ENCODE measurements around the gene CREBZF.
"Not testable (repeated sequence)": the region's sequence is repeated elsewhere in the genome, so short reads cannot be mapped to it uniquely, and the experiment has no call there.

Gene CREBZF

DNA sequence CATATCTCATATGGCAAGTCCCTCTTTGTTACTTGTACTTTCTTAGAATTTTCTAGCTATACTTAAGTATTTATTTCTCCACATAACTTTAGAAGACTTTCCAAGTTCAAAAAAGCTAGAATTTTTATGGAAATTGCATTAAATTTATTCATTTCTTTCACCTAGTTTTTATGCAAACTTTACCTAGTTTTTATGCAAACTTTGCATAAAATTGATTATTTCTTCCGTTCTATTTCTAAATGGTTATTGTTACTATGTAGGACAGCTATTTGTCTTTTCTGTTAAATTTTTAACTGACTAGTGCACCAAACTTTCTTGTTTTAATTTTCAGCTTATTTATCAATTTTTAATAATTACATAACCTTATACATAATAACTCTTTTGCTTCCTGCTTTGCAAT lies 3.2 kb upstream of the CREBZF start:
- no peak for DNase-seq

GRCh38 chr11:85666687-85667086 lies 1.8 kb upstream of the CREBZF start:
- DNase-seq: no peak

DNA sequence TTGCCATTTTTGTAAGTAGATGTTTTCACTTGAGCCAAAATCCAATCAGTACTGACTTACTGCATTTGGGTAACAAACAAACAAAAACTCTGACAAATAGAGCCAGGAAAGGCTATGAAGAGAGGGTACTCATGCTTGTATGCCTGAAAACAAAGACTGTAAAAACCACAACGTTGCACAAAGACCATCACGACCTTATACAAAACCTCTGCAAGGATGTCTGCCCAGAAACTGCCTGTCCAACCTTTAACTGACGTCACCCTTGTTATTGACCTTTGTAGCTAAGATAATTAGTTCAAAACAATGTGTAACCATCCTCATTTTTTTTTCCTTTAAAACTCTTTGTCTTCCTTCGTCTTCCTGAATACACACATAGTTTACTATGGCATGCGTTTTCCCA lies 804 bp upstream of the CREBZF start:
- DNase-seq: no peak

- DNase-seq: peak; percentile 54
Measured at GRCh38 chr11:85663753-85664614, 945 bp downstream of the CREBZF start.

DNA sequence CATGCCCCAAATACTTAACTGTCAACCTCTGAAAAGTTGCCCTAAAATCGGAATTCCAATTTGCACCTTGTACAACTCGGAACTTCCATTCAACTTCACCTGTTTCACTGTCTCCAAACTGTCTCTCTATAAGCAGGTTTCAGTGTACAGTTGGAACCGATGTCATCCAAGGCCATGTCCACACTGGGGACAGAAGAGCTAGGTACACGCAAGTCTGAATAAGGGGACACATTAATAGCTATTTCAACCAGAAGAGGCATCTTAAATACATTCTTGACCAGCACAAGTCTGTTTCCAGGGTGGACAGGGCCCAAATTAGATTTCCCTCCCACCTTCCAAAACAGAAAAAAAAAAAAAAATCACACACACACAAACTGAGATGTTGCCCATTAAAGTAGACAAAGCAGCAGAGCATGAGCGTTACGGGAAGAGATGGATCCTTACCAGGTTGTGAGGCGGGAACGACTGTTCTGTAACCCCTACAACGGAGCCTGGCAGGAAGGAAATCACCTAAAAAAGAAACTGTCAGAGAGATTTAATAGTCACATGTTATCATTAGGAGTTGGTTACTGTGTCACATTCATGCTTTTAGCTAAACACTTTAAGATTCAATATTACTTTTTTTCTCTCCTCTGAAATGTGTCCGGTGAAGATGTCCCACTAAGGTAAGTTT lies 1.7 kb downstream of the CREBZF start:
- DNase-seq: no peak

- DNase-seq: no peak
Measured at GRCh38 chr11:85661972-85662664, 2.8 kb downstream of the CREBZF start.

DNA sequence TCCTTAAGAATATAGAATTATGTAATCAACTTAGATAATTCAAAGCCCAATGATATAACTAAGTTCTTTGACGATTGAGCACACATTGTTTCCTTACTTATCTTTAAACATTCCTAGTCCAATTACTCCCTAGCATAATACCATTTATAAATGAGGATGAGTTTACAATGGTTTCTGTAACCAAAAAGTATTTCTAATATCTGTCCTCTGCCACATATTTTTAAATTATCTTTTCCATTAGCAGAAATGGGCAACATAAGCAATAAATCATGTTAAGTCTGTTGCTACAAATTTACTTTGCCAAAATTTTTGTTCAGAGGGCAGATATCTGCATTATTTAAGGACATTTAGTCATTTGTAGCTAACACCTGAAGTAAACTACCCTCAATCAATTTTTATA lies 6.7 kb downstream of the CREBZF start:
- DNase-seq: no peak

DNA sequence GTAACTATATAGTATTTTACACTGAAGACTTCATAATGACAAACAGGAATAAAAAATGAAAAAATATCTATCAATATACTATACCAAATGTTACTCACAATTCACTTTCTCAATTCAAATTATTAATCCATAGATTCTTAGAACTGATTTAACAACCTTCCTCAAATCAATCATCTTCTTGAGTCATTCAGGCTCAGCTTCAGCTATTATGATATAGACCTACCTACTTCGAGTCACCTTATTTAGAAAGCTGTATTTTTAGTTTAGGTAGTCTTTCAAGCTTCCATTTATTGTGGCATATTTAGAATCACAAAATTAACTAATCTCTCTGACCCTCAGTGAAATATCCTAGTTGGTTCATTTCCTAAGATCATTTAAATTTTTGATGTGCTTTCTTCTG lies 8.2 kb downstream of the CREBZF start:
- DNase-seq: no peak

DNA sequence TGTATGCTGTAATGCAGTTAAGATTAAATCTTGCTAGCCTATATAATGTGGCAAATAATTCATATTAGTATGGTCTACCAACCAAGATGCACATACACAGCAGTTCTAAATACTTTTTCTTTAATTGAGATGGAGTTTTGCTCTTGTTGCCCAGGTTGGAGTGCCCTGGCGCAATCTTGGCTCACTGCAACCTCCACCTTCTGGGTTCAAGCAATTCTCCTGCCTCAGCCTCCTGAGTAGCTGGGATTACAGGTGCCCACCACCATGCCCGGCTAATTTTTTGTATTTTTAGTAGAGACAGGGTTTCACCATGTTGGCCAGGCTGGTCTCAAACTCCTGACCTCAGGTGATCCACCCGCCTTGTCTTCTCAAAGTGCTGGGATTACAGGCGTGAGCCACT lies 10.6 kb downstream of the CREBZF start:
- DNase-seq: not testable (repeated sequence)

DNA sequence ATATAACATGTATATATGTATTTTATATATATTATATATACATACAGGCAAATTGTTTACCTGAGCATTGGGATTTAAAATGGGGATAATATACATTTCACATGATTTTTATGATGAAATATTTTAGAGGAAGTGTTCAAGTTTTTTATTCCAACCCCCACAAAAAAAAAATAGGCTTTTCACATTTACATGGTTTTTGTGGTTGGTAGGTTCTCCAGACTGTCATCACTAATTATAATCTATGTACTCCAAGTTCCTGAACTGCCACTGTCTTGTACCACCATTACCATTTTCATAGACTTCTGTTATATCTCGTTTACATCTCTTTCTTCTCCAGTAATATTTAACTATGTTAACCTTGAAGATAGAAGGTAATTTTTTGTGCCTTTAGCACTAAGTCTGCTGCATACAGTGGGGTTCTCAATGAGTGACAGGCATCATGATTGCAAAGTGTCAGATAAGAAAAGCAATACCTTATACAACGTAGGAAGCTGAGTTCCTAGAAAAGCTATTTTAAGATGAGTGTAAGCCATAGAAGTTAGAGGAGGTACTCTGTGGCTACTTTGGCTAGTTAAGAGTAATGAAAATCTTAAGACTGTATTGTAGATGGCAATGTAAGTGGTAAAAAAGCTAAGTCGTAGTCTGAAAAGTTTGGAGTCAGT lies 12.0 kb downstream of the CREBZF start:
- DNase-seq: no peak

DNA sequence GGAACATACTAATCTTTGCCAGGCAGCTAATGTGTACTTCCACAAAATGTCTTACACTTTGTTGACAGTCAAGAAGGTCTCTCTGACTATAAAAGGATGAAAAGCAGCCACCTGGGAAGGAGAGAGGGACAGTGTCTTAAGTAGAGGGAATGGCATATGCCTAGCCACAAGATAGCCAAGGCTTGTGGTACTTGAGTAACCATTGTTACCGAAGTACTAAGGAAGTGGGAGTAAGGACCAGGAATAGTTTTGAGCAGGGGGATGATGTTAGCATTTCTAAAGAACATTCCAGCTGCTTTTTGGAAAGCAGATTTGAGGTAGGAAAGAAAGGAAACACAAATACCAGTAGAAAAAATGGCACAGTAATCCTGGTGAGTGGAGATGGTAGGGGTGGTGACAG lies 13.8 kb downstream of the CREBZF start:
- no peak for DNase-seq

GRCh38 chr11:85647604-85648299 lies 17.2 kb downstream of the CREBZF start, which contains the start of gene TMEM126A:
TSS of gene TMEM126A (plus strand) at chr11:85647967. CDS start at chr11:85650256, 2,289 bp downstream.
- DNase-seq: peak; percentile 89

- no peak for DNase-seq
Measured at GRCh38 chr11:85647078-85647477, 17.9 kb downstream of the CREBZF start.

- no peak for DNase-seq
Measured at GRCh38 chr11:85643191-85643614, 21.7 kb downstream of the CREBZF start.

GRCh38 chr11:85634747-85635146 lies 30.2 kb downstream of the CREBZF start:
- no peak for DNase-seq

GRCh38 chr11:85628771-85629341 lies 36.1 kb downstream of the CREBZF start:
- no peak for DNase-seq

DNA sequence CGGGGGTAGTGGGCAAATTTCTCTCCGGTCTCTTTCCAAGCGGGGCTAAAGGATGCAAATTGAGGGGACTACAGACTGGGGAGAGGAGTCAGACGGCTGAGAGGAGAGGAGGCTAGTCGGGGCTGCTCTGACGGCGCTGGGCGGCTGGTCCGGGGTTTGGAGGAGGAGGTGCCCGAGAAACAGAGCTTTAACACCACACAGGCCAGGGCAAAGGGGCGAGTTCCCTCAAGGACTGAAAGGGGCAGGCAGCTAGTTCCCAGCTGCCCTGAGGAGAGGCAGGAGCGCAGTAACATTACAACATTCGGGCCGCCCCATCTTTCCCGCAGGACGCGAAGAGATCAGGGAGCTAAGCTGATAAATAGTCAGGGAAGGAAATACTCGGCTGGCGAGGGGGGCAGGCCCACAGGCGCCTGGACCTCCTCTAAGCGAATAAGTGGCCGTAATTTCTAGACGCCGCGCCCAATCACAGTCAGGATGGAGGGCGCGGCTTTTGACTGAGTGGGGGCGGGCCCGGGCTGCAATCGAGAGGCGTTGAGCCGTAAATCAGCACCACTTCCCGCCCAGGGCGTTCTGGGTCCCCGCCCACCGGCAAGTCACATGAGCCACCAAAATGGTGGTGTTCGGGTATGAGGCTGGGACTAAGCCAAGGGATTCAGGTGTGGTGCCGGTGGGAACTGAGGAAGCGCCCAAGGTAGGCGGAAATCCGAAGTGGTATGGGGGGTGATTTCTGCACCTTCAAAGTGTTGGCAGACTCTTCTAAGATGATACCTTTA lies 36.7 kb downstream of the CREBZF start, which contains the start of gene TMEM126B:
Gene TMEM126B, plus strand, starts transcription at position 596 of the 773 bp plus-strand sequence. Its CDS starts 15 bp downstream, at position 611.
- peak; percentile 99 for DNase-seq

DNA sequence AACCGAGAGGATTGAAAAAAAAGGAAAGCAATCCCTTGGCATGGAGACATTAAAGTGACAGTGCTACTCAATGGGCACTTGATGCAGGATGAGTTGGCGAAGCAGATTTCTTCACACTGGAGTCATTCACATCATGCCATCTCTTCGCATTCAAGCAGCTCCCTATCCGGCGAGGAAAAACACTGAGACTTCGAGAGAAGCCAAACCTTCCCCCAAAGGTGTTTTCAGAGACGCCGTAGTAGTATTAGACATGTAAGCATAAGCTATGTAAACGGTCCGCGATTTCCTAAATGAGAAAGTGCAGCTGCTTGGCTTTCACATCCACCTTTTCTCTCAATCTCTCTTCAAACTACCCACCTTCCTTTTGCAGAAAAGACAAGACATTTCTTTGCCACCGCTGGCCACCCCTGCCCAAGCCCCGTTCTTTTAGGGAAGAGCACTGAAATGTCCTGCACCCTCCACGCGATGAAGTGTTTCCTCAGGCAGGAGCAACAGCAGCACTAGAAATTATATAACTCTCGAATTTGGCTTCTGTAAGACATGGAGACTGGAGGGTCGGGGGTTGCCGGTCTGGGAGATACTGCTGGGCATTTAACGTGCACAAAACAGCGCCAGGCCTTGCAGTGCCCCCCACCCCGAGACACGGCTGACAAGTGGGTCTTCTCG lies 37.5 kb downstream of the CREBZF start, which contains the start of gene DLG2:
Gene DLG2, minus strand, starts transcription at position 13 of the 666 bp plus-strand sequence.
- peak; percentile 49 for DNase-seq

GRCh38 chr11:85626496-85626895 lies 38.4 kb downstream of the CREBZF start:
- no peak for DNase-seq

DNA sequence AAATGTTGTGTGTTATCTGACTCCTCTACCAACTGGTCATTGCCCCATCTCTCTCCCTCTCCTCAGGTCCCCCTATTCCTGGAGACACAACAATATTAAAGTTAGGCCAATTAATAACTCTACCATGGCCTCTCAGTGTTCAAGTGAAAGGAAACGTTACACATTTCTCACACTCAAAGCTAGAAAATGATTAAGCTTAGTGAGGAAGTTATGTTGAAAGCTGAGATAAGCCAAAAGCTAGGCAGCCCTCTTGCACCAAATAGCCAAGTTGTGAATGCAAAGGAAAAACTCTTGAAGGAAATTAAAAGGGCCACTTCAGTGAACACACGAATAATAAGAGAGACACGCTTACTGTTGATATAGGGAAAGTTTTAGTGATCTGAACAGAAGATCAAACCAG lies 44.7 kb downstream of the CREBZF start:
- no peak for DNase-seq

All from NCI-H1092 (cell line).